DND-41 (cell line): Measurements from ENCODE around the gene ZNF260.

Experiments used
- CTCF ChIP-seq: IDR thresholded peaks from 2 replicates; pipeline ENCODE4 v1.5.1; 2012; ENCODE audit warnings: borderline replicate concordance, low read length, moderate library complexity, mild to moderate bottlenecking; ENCODE audit not compliant: poor library complexity, severe bottlenecking; ENCODE audit errors: extremely low read depth
- EZH2 ChIP-seq: IDR thresholded peaks from 3 replicates; pipeline ENCODE4 v1.6.1; 2012; ENCODE audit warnings: borderline replicate concordance, low read depth, mild to moderate bottlenecking, moderate library complexity, low read length, inconsistent platforms; ENCODE audit not compliant: severe bottlenecking

- peak; percentile 8 for TF ChIP-seq CTCF
- TF ChIP-seq EZH2 = no peak
Measured at GRCh38 chr19:36528194-36528920, at the start of gene ZNF260.
